SK-N-SH (cell line): ENCODE measurements around the gene SHF. TPM values are rescaled to one million over a fixed set of nuclear protein-coding genes. Genes with fewer than 3 reads are reported as not detected.

Source experiments
- CTCF ChIA-PET: fragments of 300-600, 350-600 bp; formaldehyde crosslinking; extraction: SDS; loops from one replicate; lab custom pipeline; 2021; lab: Yijun Ruan, JAX
- POLR2A ChIA-PET: fragments of 350-600 bp; sonication (Branson Sonifier 250); formaldehyde crosslinking; extraction: SDS; loops from one replicate; lab custom pipeline; 2020; ENCODE audit warnings: antibody characterized with exemption, inconsistent platforms; lab: Yijun Ruan, JAX
- DNase-seq: peaks from one replicate; pipeline ENCODE4 v3.0.0; 2012
- H2AFZ ChIP-seq: fragments of 200-600 bp; sonication (generic); 2 replicates; pipeline ENCODE4 v1.8.1; 2016; ENCODE audit warnings: antibody characterized with exemption, mild to moderate bottlenecking, low read depth
- H3F3A ChIP-seq: fragments of 200-600 bp; sonication (generic); replicated peaks from 2 replicates; pipeline ENCODE3; 2016; ENCODE audit warnings: antibody characterized with exemption, mild to moderate bottlenecking; ENCODE audit not compliant: insufficient read depth
- H3K27ac ChIP-seq, 2 experiments: fragments of 200-500 bp in 1 of 2; fragments of 200-600 bp in 1 of 2; sonication (Bioruptor generic) in 1 of 2; sonication (generic), shearing (Covaris generic) in 1 of 2; 2 replicates each; pipeline versions ENCODE4 v1.5.1 to v1.6.1; 2014 to 2016; ENCODE audit warnings: low read depth in 2 of 2, inconsistent platforms in 1 of 2, low read length in 1 of 2, mild to moderate bottlenecking in 1 of 2, mixed read lengths in 1 of 2
- H3K27me3 ChIP-seq: fragments of 200-600 bp; sonication (generic), shearing (Covaris generic); 2 replicates; pipeline ENCODE4 v1.6.1; 2016; ENCODE audit warnings: mixed run types; ENCODE audit not compliant: insufficient read depth
- H3K36me3 ChIP-seq, 2 experiments: fragments of 200-500 bp in 1 of 2; fragments of 200-600 bp in 1 of 2; sonication (Bioruptor generic) in 1 of 2; sonication (generic) in 1 of 2; replicated peaks in 1 of 2; 2 replicates each; pipeline versions ENCODE3 to v1.5.1; 2014 to 2016; ENCODE audit warnings: low read length in 1 of 2, mild to moderate bottlenecking in 1 of 2; ENCODE audit not compliant: insufficient read depth in 2 of 2, control insufficient read depth in 1 of 2
- H3K4me1 ChIP-seq, 2 experiments: fragments of 200-500 bp in 1 of 2; fragments of 200-600 bp in 1 of 2; sonication (Bioruptor generic) in 1 of 2; sonication (generic), shearing (Covaris generic) in 1 of 2; 2 replicates each; pipeline versions ENCODE4 v1.5.1 to v1.6.1; 2014 to 2016; ENCODE audit warnings: low read depth in 1 of 2, low read length in 1 of 2, mixed run types in 1 of 2; ENCODE audit not compliant: insufficient read depth in 2 of 2, control insufficient read depth in 1 of 2
- H3K4me2 ChIP-seq: fragments of 200-600 bp; sonication (generic), shearing (Covaris generic); 2 replicates; pipeline ENCODE4 v1.6.1; 2017; ENCODE audit warnings: mixed run types
- H3K4me3 ChIP-seq, 2 experiments: fragments of 200-500 bp in 1 of 2; fragments of 200-600 bp in 1 of 2; sonication (Bioruptor generic) in 1 of 2; sonication (generic), shearing (Covaris generic) in 1 of 2; 2 replicates each; pipeline versions ENCODE4 v1.5.1 to v1.8.1; 2014 to 2016; ENCODE audit warnings: low read depth in 2 of 2, inconsistent platforms in 1 of 2, low read length in 1 of 2, mild to moderate bottlenecking in 1 of 2, mixed read lengths in 1 of 2, moderate library complexity in 1 of 2
- H3K79me2 ChIP-seq: fragments of 200-600 bp; sonication (generic); 2 replicates; pipeline ENCODE4 v1.8.1; 2017; ENCODE audit warnings: mild to moderate bottlenecking; ENCODE audit not compliant: insufficient read depth
- H3K9ac ChIP-seq: fragments of 200-600 bp; sonication (generic); 2 replicates; pipeline ENCODE4 v1.6.1; 2017; ENCODE audit warnings: mixed run types
- H3K9me2 ChIP-seq: fragments of 200-600 bp; sonication (generic); 2 replicates; pipeline ENCODE4 v1.6.1; 2017; ENCODE audit warnings: mixed run types
- H3K9me3 ChIP-seq: fragments of 200-600 bp; sonication (generic); 2 replicates; pipeline ENCODE4 v1.6.1; 2017; ENCODE audit warnings: mixed run types, mild to moderate bottlenecking, moderate library complexity
- H4K20me1 ChIP-seq: fragments of 200-600 bp; sonication (generic); 2 replicates; pipeline ENCODE4 v1.6.1; 2017; ENCODE audit warnings: mild to moderate bottlenecking, mixed run types; ENCODE audit not compliant: insufficient read depth
- CTCF ChIP-seq: fragments of 200-600 bp; sonication (generic); IDR thresholded peaks from 2 replicates; pipeline ENCODE4 v1.6.1; 2017; ENCODE audit warnings: antibody characterized with exemption, mild to moderate bottlenecking, moderate library complexity
- EP300 ChIP-seq, 2 experiments: IDR thresholded peaks; 2 replicates each; pipeline versions ENCODE4 v1.4.0 to v1.6.1; 2012; ENCODE audit warnings: borderline replicate concordance in 1 of 2, low read depth in 1 of 2, low read length in 1 of 2
- EZH2phosphoT487 ChIP-seq: fragments of 200-600 bp; sonication (generic); IDR thresholded peaks from 2 replicates; pipeline ENCODE4 v1.6.1; 2017; ENCODE audit warnings: low read depth, mixed run types, mild to moderate bottlenecking, antibody characterized with exemption, moderate library complexity, borderline replicate concordance
- FOXJ3 ChIP-seq: sonication (generic); formaldehyde crosslinking; IDR thresholded peaks from 2 replicates; pipeline ENCODE4 v1.5.1; 2020; ENCODE audit warnings: mild to moderate bottlenecking, missing genetic modification reagents
- GABPA ChIP-seq: IDR thresholded peaks from 2 replicates; pipeline ENCODE4 v1.4.0; 2012; ENCODE audit warnings: low read depth, mild to moderate bottlenecking
- GATA2 ChIP-seq: sonication (generic); formaldehyde crosslinking; IDR thresholded peaks from 2 replicates; pipeline ENCODE4 v1.5.0; 2020; ENCODE audit warnings: mild to moderate bottlenecking, missing genetic modification reagents
- NFIC ChIP-seq: IDR thresholded peaks from 2 replicates; pipeline ENCODE4 v1.4.0; 2012; ENCODE audit warnings: borderline replicate concordance
- POLR2AphosphoS5 ChIP-seq: IDR thresholded peaks from 2 replicates; pipeline ENCODE4 v1.6.1; 2012; ENCODE audit warnings: low read depth, low read length
- RCOR1 ChIP-seq: fragments of 150-350 bp; IDR thresholded peaks from 2 replicates; pipeline ENCODE4 v1.6.1; 2017; ENCODE audit warnings: antibody characterized with exemption, low read length
- RFX5 ChIP-seq: IDR thresholded peaks from 2 replicates; pipeline ENCODE4 v1.6.1; 2012; ENCODE audit warnings: mild to moderate bottlenecking, improper control_type of control experiment, low read length
- RXRA ChIP-seq: IDR thresholded peaks from 2 replicates; pipeline ENCODE4 v1.4.0; 2012; ENCODE audit warnings: low read depth, mild to moderate bottlenecking, borderline replicate concordance
- SIN3A ChIP-seq: IDR thresholded peaks from 2 replicates; pipeline ENCODE4 v1.6.1; 2012; ENCODE audit warnings: low read depth, mild to moderate bottlenecking, low read length, moderate library complexity, borderline replicate concordance
- YY1 ChIP-seq: IDR thresholded peaks from 2 replicates; pipeline ENCODE4 v1.4.0; 2012; ENCODE audit warnings: low read depth, mild to moderate bottlenecking
- WGBS: methylation state at CpG from one replicate; pipeline ENCODE4 v1.1.6; 2017; ENCODE audit warnings: low lambda C conversion rate; 5-methylcytosine and 5-hydroxymethylcytosine counted together
- polyA plus RNA-seq, 3 experiments: library from polyadenylated mRNA; depleted of rRNA; stranded (reverse); fragments of >200 nt; gene quantifications; 2 replicates each; pipeline ENCODE4 v1.2.3, GENCODE V29; 2012

The SHF gene
- polyA plus RNA-seq, 1 of the 3 experiments (the other 2 are of a cell fraction), result 5.5 TPM

GRCh38 chr15:45146405-45146804, 41.4 kb downstream of the SHF start (continued):
- TF ChIP-seq EZH2phosphoT487, result no peak

- no peak for DNase-seq
- Histone ChIP-seq H3K4me1 (peaks cover 12 to 13% of the 10 kb centered on the region in 2 experiments; a peak in 3 of 4 replicates), H3K4me3 (no peak overlapping the region), H3K9me3 (no peaks in the 10 kb centered on the region), H3K9ac (no peak overlapping the region), H3K27me3 (no peaks in the 10 kb centered on the region), H3K79me2 (no peaks in the 10 kb centered on the region), H3K9me2 (no peaks in the 10 kb centered on the region), H3F3A (no peaks in the 10 kb centered on the region), H3K36me3 (no peaks in the 10 kb centered on the region), H2AFZ (no peak overlapping the region), H3K27ac (no peak overlapping the region), H4K20me1 (no peaks in the 10 kb centered on the region), H3K4me2 (no peak overlapping the region)
- ChIA-PET POLR2A (no interaction called here), CTCF (interaction anchor here (1.2 to 1.8 kb wide), 3 partner anchors 14 to 27 kb away, joined by 3 to 9 read pairs (median 6); partner anchors contain the start of genes DUOX1 and DUOXA1)
- 86% methylated on average over 9 of the region's 9 CpGs for WGBS
- TF ChIP-seq RCOR1 (no peak), NFIC (no peak)
Measured at GRCh38 chr15:45144775-45145174, 43.0 kb downstream of the SHF start.

DNA sequence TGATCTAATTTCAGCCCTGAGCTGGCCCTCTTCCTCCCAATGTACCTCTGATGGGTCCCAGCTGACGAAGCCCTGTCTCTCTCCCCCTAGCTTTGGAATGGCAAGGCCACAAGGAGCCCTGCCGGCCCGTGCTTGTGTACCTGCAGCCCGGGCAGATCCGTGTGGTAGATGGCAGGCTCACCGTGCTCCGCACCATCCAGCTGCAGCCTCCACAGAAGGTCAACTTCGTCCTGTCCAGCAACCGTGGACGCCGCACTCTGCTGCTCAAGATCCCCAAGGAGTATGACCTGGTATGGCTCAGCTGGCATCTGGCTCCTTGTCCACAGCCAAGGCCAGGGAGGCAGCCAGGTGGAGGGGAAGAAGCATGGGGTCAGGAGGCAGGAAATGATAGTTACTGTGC, 43.8 kb downstream of the SHF start:
- no peak for DNase-seq
- 82% methylated on average over 4 of the region's 11 CpGs for WGBS
- H3K4me3 ChIP-seq, result no peak overlapping the region
- H3K79me2 ChIP-seq, result no peaks in the 10 kb centered on the region
- H3F3A ChIP-seq, result no peaks in the 10 kb centered on the region
- no peaks in the 10 kb centered on the region for H3K27me3 ChIP-seq
- H3K9me3 ChIP-seq, result no peaks in the 10 kb centered on the region
- H3K36me3 ChIP-seq, result no peaks in the 10 kb centered on the region
- TF ChIP-seq GATA2 (CRISPR knock-in tag) (no peak), YY1 (no peak), RFX5 (no peak), EP300 (IDR thresholded peaks at IDR 0.05; ENCODE audit: borderline replicate concordance in 1 of 2, low read depth in 1 of 2, low read length in 1 of 2) (no peak), RXRA (no peak), FOXJ3 (no peak), GABPA (no peak), SIN3A (no peak), POLR2AphosphoS5 (no peak), CTCF (no peak)
- ChIA-PET POLR2A (interaction anchor here (1.0 kb wide), 1 partner anchor 10 kb away, joined by 3 read pairs; no protein-coding TSS in a partner anchor), CTCF (interaction anchor here (1.4 to 3.2 kb wide), 2 partner anchors 14 to 26 kb away, joined by 6 to 14 read pairs; partner anchors contain the start of genes DUOX1 and DUOXA1)
- H3K27ac ChIP-seq, result no peak overlapping the region
- no peak overlapping the region for H2AFZ ChIP-seq
- H3K4me2 ChIP-seq, result no peak overlapping the region
- no peaks in the 10 kb centered on the region for H3K9me2 ChIP-seq
- no peaks in the 10 kb centered on the region for H4K20me1 ChIP-seq
- no peak overlapping the region for H3K9ac ChIP-seq
- peaks cover 11% of the 10 kb centered on the region in 2 experiments; a peak in 3 of 4 replicates for H3K4me1 ChIP-seq
